Gastroesophageal sphincter (tissue), 4 donors: Measurements from ENCODE around the gene LRIG3. TPM values are rescaled to one million over a fixed set of nuclear protein-coding genes. Genes with fewer than 3 reads are reported as not detected.
A peak's percentile ranks its signal among the peaks of the same experiment; 100 is the strongest.

Experiments
- ATAC-seq: fragments of 150-250 bp; one replicate; pipeline ENCODE4 v1.9.1; 2016; ENCODE audit warnings: mild to moderate bottlenecking, moderate library complexity
- H3K27ac ChIP-seq, 4 donors: fragments of 200-600 bp; sonication (generic) in 3 of 4; 1 replicate in 3 of 4; 2 replicates in 1 of 4; pipeline ENCODE4 v1.5.1; 2016 to 2019
- H3K27me3 ChIP-seq: fragments of 200-600 bp; sonication (generic); one replicate; pipeline ENCODE4 v1.5.1; 2019
- H3K36me3 ChIP-seq, 2 donors: fragments of 200-600 bp; sonication (generic); one replicate each; pipeline ENCODE4 v1.5.1; 2019; ENCODE audit warnings: control low read depth in 1 of 2
- H3K4me1 ChIP-seq, 3 donors: fragments of 200-600 bp; sonication (generic); 1 replicate in 2 of 3; 2 replicates in 1 of 3; pipeline ENCODE4 v1.5.1; 2016 to 2019; ENCODE audit warnings: control low read depth in 2 of 3
- H3K4me3 ChIP-seq, 2 donors: fragments of 200-600 bp; sonication (generic); one replicate each; pipeline ENCODE4 v1.5.1; 2019; ENCODE audit warnings: mild to moderate bottlenecking in 1 of 2, moderate library complexity in 1 of 2
- H3K9me3 ChIP-seq, 3 donors: fragments of 200-600 bp; sonication (generic); one replicate each; pipeline ENCODE4 v1.5.1; 2017 to 2019; ENCODE audit warnings: control low read depth in 2 of 3
- CTCF ChIP-seq, 4 experiments: fragments of 200-600 bp in 2 of 4; fragments of 450-650 bp in 2 of 4; sonication (generic) in 1 of 4; IDR thresholded peaks; one replicate each; pipeline ENCODE4 v1.5.1; 2017 to 2019; ENCODE audit warnings: antibody characterized with exemption in 4 of 4, mild to moderate bottlenecking in 2 of 4, moderate library complexity in 2 of 4
- EP300 ChIP-seq: sonication (generic); formaldehyde crosslinking; IDR thresholded peaks from one replicate; pipeline ENCODE4 v1.6.1; 2017; ENCODE audit warnings: antibody characterized with exemption, mild to moderate bottlenecking
- POLR2A ChIP-seq, 2 donors: fragments of 450-650 bp; IDR thresholded peaks; one replicate each; pipeline ENCODE4 v1.6.1; 2017; ENCODE audit warnings: antibody characterized with exemption in 2 of 2, mild to moderate bottlenecking in 2 of 2, moderate library complexity in 1 of 2
- POLR2AphosphoS5 ChIP-seq: sonication (generic); formaldehyde crosslinking; IDR thresholded peaks from one replicate; pipeline ENCODE4 v1.6.1; 2017; ENCODE audit warnings: antibody characterized with exemption
- WGBS, 2 donors: methylation state at CpG; one replicate each; pipeline ENCODE4 v1.1.5; 2018; ENCODE audit warnings: low coverage in 1 of 2; 5-methylcytosine and 5-hydroxymethylcytosine counted together
- total RNA-seq, 4 donors: library from RNA; depleted of rRNA; stranded (reverse); fragments of >200 nt; gene quantifications; one replicate each; pipeline ENCODE4 v1.1.0, GENCODE V29; 2016

Gene LRIG3
- total RNA-seq, 4 donors from 2014 or later: 52.7 to 170 (median 93.3) TPM

DNA sequence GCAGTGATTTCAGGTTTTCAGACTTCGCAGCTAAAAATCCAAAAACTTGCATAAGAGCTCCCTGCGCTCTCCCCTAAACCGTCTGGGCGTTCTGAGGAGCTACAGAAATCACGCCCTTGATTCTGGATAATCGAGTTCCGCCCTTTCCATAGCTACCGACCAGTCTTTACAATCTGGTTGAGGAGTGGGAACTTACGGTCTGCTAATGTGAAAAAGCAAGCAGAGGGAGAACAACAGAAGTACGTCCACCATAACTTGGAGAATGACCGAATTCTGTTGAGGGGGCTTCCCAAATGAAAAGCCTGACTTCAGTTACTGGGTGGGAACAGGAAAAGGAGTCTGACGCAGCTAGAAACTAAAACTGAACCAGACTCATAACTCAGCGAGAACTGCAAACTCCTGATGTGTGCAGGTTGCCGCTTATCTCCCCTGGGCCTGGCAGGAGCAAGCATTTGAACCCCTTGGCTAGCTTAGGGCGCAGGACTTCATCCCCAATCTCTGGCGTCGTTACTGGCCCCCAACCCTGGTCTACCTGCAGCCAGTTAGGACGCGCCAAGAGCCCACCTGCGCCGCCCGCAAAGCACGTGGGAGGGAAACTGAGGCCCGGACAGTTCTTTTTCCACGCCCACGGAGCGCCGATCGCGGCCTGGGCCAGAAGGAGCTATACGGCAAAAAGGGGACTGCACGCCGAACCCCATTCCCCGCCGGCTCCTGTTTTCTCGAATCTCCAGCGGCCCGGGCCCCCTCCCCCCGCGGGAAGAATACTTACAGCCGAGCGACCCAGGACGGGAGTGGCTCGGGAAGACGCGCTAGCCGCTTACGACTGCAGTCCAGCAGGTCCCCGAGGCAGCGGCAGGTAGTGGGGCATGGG lies 838 bp downstream of the LRIG3 start:
- Histone ChIP-seq H3K4me3 (peak overlapping the region; percentile 81 to 83), H3K27me3 (no peaks in the 10 kb centered on the region), H3K27ac (peak overlapping the region; percentile 93 to 99 (median 97)), H3K4me1 (peaks cover 5 to 37% (median 6%) of the 10 kb centered on the region in 3 donors), H3K36me3 (no peaks in the 10 kb centered on the region), H3K9me3 (no peaks in the 10 kb centered on the region)
- peak; percentile 20 for ATAC-seq
- WGBS, 2 donors: 1% methylated on average over 11 to 12 of the region's 50 CpGs
- TF ChIP-seq CTCF (IDR thresholded peaks at IDR 0.05) (no peak), EP300 (no peak), POLR2AphosphoS5 (peak; percentile 34), POLR2A (IDR thresholded peaks at IDR 0.05) (peak in 1 of 2 donors; percentile 36)

DNA sequence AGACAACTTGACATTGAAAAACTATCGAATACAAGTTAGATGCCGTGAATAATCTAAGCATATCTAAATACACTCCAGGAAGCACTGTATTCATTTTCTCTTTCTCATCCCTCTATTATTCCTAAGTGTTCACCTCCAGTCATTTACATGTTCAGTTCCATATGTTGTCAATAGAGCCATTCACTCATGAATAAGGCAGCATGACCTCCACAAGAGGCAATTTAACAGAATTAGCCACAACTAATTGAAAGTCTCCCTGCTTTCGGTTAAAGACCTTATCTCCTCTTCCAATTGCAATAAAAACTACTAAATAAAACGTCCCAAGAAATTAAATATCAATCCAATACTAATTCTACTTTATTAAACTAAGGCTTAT lies 1.8 kb downstream of the LRIG3 start:
- ATAC-seq: no peak
- H3K36me3 ChIP-seq: peaks cover 0 to 5% of the 10 kb centered on the region in 2 donors
- H3K9me3 ChIP-seq: no peaks in the 10 kb centered on the region
- peak overlapping the region; percentile 93 to 99 (median 97) for H3K27ac ChIP-seq
- H3K4me1 ChIP-seq: peaks cover 9 to 47% (median 10%) of the 10 kb centered on the region in 3 donors
- H3K27me3 ChIP-seq: no peaks in the 10 kb centered on the region
- 2 to 12% methylated on average over 4 of the region's 4 CpGs for WGBS, 2 donors
- H3K4me3 ChIP-seq: peak overlapping the region; percentile 81 to 83
- TF ChIP-seq EP300 (no peak), CTCF (IDR thresholded peaks at IDR 0.05) (no peak), POLR2A (IDR thresholded peaks at IDR 0.05) (no peak), POLR2AphosphoS5 (no peak)

DNA sequence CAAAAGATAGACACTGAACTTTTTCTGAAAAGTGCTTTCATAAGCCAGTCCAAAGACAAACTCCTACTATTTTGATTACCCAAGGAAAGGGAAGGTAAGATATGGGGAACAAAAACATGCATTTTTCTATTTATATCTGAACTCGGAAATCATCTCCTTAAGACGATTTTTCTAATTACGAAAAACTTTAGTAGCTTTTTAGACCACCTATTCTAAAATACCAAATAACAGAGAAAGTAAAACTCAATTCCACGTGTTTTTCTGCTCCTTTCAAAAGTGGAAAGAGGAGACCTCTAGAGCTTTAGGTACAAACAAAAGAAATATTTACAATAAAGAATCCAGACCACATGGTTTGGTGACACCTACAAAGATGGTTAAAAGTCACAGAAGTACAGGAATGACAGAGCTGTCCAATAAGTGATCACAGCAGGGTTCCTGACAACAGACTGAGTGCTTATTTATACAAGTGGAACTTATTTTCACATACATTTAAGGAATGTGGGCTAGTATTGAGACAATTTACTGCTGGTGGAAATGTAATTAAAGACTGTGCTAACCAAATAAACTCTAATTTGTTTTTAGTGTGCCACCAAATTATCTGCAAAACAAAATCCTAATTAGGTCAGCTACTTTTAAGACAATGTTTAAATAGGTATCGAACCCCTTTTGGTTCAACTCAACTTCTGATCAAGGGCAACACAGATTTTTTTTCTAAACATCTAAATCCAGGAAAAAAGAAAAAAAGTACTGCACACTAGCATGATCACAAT lies 2.4 kb downstream of the LRIG3 start:
- peak overlapping the region; percentile 93 to 99 (median 97) for H3K27ac ChIP-seq
- no peak for ATAC-seq
- no peak for TF ChIP-seq POLR2A (IDR thresholded peaks at IDR 0.05)
- no peak for TF ChIP-seq POLR2AphosphoS5
- no peak for TF ChIP-seq EP300
- TF ChIP-seq CTCF (IDR thresholded peaks at IDR 0.05): no peak
- H3K36me3 ChIP-seq: peaks cover 0 to 11% of the 10 kb centered on the region in 2 donors
- no peaks in the 10 kb centered on the region for H3K9me3 ChIP-seq
- H3K27me3 ChIP-seq: no peaks in the 10 kb centered on the region
- WGBS, 2 donors: 0 to 7% methylated on average over 4 to 5 of the region's 5 CpGs
- peaks cover 9 to 53% (median 10%) of the 10 kb centered on the region in 3 donors for H3K4me1 ChIP-seq
- H3K4me3 ChIP-seq: peak overlapping the region; percentile 81 to 83

DNA sequence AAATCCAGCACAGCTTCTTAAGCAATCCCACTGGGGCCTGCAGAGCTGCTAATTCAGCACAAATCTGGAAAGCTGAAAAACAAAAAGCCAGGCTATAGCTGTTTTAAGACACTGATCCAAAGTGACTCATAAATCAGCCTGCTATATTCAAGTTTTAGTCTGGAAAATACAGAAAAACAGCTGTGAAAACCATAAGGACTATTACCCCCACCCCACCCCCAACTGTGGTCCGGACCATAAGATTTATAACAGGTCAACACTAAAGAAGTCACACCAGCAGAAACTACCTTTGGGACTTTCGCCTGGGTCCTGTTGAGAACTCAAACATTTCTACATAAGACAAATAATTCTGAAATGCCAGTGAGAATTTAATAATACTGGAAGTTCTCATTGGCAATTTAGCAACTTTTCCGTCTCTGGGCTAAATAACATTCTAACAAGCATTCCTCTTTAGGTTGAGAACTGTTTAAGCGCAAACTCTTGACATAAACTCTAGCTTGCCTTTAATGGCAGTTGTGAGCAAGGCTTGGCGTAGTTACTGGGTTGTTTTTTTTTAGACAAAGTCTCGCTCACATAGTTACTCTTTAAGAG lies 3.3 kb downstream of the LRIG3 start:
- peaks cover 9 to 61% (median 10%) of the 10 kb centered on the region in 3 donors for H3K4me1 ChIP-seq
- H3K36me3 ChIP-seq: peaks cover 0 to 19% of the 10 kb centered on the region in 2 donors
- peak overlapping the region; percentile 81 to 83 for H3K4me3 ChIP-seq
- H3K27ac ChIP-seq: peak overlapping the region; percentile 93 to 99 (median 97)
- 6 to 7% methylated on average over 5 to 6 of the region's 6 CpGs for WGBS, 2 donors
- H3K9me3 ChIP-seq: no peaks in the 10 kb centered on the region
- ATAC-seq: no peak
- no peaks in the 10 kb centered on the region for H3K27me3 ChIP-seq
- no peak for TF ChIP-seq CTCF (IDR thresholded peaks at IDR 0.05)
